HG03025 (cell line): ENCODE measurements around the gene KCNH8.

ENCODE experiments used
- ATAC-seq: cut with Tn5 transposase; IDR thresholded peaks from one replicate; pipeline ENCODE4 v1.9.1; 2021; ENCODE audit warnings: mild to moderate bottlenecking, moderate library complexity; ENCODE audit not compliant: unreplicated experiment, low FRiP score

Gene KCNH8

GRCh38 chr3:19348941-19349564, 200.7 kb downstream of the KCNH8 start:
- peak; percentile 73 for ATAC-seq

GRCh38 chr3:19357947-19358346, 209.6 kb downstream of the KCNH8 start:
- ATAC-seq = no peak

- ATAC-seq = no peak
Measured at GRCh38 chr3:19363071-19363470, 214.8 kb downstream of the KCNH8 start.

GRCh38 chr3:19364148-19364547, 215.8 kb downstream of the KCNH8 start:
- no peak for ATAC-seq

- no peak for ATAC-seq
Measured at GRCh38 chr3:19365471-19365870, 217.2 kb downstream of the KCNH8 start.

GRCh38 chr3:19384868-19385267, 236.6 kb downstream of the KCNH8 start:
- ATAC-seq = no peak

GRCh38 chr3:19392150-19392549, 243.8 kb downstream of the KCNH8 start:
- no peak for ATAC-seq

GRCh38 chr3:19394946-19395345, 246.6 kb downstream of the KCNH8 start:
- ATAC-seq = no peak

GRCh38 chr3:19396726-19397125, 248.4 kb downstream of the KCNH8 start:
- ATAC-seq = no peak

GRCh38 chr3:19399356-19399755, 251.0 kb downstream of the KCNH8 start:
- no peak for ATAC-seq

- ATAC-seq = no peak
Measured at GRCh38 chr3:19399836-19400235, 251.5 kb downstream of the KCNH8 start.

GRCh38 chr3:19420159-19420558, 271.8 kb downstream of the KCNH8 start:
- ATAC-seq = no peak

GRCh38 chr3:19425825-19426224, 277.5 kb downstream of the KCNH8 start:
- ATAC-seq = no peak

GRCh38 chr3:19427422-19428149, 279.3 kb downstream of the KCNH8 start:
- no peak for ATAC-seq

GRCh38 chr3:19428729-19429128, 280.4 kb downstream of the KCNH8 start:
- no peak for ATAC-seq

GRCh38 chr3:19432669-19433068, 284.4 kb downstream of the KCNH8 start:
- no peak for ATAC-seq

GRCh38 chr3:19436746-19437145, 288.4 kb downstream of the KCNH8 start:
- ATAC-seq = no peak

- no peak for ATAC-seq
Measured at GRCh38 chr3:19439944-19440343, 291.6 kb downstream of the KCNH8 start.

GRCh38 chr3:19446138-19446537, 297.8 kb downstream of the KCNH8 start:
- no peak for ATAC-seq

- no peak for ATAC-seq
Measured at GRCh38 chr3:19446687-19447086, 298.4 kb downstream of the KCNH8 start.

GRCh38 chr3:19455546-19455945, 307.2 kb downstream of the KCNH8 start:
- no peak for ATAC-seq

- no peak for ATAC-seq
Measured at GRCh38 chr3:19456738-19457137, 308.4 kb downstream of the KCNH8 start.
